GF-D8 (cell line): Measurements from ENCODE around the gene ATF4.
"Not testable (repeated sequence)": the region's sequence is repeated elsewhere in the genome, so short reads cannot be mapped to it uniquely, and the experiment has no call there.

Experiments
- DNase-seq: peaks from one replicate; lab custom pipeline; 2025; lab: John Stamatoyannopoulos, UW

Gene ATF4

DNA sequence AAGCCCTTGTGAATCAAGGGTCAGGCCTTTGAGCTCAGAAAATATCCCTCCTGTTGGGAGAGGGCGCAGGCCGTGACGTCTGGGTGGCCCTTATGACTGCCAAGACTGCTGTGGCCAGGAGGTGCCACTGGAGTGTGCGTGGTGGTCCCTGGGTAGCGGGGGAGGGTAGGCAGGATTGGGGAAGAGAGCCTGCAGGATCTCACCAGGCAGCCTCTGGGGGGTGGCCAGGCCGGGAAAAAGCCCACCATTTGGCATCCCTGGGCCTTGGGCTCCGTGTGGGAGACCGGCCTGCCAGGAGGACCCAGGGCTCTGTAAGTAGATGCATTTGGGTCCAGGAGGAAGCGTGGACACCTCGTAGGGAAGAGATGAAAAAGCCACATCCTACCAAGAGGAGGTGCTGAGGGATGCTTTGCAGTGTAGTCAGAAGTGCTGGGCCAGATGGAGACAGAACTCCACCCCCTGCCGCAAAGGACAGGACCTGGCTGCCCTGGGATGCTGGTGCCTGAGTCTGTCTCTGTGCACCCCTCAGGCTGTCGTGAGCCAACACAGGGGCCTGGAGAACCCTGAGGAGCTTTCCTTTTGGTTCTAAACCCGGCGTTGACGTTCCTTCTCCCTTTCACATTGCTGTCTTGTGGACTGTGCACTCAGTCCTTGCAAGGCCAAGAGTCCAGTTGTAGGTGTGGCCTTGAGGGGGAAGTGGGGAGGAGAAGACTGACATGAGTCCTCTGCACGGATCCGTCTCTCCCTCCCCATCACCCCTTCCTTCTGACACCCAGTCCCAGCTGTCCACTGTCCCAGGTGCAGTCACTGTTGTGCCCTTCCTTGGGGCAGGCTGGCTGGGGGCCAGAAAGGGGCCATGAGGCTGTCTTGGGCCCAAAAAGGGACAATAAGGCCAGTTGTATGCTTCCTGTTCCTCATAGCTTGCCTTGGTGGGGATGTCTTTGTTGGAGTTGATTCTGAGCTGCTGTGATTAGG is 31.0 kb upstream of the ATF4 start:
- DNase-seq: no peak

DNA sequence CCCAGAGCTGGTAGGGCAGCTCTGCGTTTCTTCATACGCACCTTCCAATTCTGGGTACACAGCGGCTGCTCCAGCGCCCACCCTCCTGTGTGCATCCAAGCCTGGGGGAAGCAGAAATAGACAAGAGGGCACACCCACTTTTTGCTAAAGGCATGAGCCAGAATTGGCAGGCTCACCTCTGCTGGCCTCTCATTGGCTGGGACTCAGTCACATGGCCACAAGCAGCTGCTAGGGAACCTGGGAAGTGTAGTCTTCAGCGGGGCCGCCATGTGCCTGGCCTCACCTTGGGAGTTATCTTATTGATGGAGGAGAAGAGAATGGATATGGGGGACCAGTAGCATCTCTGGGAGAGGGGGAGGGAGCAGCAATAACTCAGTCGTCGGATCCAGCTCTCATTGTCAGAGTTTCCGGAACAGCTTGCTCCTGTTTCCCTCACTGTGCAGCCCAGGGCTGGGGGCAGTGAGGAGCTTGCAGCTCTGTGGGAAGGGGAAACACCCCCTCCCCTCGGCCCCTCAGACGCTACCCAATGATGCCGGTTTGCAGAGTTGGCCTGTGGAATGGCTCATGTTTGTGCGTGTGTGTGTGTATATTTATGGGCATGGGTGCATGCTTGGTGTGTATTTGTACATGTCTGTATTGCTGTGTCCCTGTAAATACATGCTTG is 30.1 kb upstream of the ATF4 start:
- no peak for DNase-seq

DNA sequence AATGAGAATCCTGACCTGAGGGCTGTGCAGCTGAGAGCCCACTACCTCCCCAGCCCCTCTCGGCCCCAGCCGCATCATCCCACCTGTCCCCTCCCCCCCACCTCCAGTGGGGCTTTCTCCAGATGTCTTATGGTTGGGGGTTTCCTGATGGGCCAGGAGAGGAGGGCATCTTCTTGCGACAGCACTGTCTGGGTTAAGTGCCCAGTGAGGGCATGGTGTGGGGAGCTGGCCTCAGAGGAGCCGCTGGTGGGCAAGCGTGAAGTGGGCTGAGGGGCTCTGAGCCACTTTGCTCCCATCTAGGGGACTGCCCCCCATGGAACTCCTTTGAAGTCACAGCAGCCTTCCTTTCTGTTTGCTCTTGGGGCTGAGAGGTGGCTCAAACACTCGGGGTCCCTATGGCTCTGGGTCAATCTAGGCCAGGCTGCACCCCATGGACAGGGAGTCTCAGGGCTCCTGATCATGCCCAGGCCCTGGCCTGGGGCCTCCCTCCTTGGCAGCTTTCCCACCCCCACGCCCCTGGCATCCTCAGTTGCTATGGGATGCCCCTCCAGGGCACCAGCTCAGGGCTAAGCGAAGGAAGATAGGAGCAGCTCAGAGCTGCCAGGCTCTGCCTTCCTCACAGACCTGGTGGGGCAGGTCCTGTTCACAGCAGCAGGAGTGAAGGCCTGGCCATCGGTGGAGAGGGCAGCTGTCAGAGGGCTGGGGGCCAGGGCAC is 29.2 kb upstream of the ATF4 start:
- DNase-seq: no peak

DNA sequence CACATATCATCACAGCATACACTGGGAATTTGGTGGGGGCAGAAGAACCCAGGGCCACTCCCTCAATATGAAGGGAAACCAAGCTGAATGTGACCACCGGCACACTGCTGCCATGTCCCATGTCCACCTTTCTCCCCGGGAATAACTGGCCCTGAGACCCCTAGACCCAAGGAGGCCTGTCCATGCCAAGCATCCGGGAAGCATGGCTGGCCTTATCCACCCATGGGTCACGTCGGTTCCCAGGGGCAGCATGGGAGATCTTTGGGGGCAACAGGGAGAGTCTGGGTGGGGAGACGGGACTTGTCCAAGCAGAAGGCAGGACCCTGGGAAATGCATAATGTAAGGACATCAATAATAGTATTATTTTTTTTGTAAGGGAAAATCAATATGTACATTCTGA is 28.7 kb upstream of the ATF4 start:
- DNase-seq: no peak

DNA sequence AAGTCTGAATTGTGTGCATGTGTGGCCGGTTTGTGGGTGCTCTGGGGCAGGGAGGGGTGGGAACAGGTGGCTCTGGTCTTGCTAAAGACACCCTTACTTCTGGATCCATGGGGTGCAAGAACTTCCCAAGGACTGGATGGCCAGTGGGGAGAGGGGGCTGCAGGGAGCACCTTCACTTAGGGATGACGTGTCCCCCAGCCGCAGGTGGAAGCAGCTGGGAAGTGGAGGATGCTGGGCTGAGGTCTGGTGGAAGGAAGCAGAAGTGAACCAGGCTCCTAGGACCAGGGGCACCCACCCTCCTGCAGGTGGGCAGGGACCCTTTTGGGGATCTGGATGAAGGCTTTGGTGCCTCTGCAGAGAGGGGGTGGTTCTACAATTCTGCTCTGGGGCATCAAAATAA is 28.2 kb upstream of the ATF4 start:
- DNase-seq: no peak

DNA sequence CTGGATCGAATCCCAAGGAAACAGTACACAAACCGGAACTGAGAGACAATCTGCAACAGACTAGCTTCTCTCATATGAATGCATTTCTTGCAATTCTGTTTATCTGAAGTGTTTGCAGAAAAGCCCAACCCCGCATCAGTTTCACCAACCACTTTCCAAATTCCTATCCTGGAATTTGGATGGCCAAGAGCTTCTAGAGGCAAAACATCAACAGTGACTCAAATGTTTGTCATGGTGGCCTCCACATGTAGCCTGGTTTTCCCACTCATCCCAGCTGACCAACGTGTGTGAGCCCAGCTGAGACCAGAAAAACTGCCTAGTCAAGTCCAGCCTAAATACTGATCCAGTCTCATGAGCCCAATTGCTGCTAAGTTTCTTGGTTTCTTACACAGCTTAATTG is 26.6 kb upstream of the ATF4 start:
- DNase-seq: no peak

DNA sequence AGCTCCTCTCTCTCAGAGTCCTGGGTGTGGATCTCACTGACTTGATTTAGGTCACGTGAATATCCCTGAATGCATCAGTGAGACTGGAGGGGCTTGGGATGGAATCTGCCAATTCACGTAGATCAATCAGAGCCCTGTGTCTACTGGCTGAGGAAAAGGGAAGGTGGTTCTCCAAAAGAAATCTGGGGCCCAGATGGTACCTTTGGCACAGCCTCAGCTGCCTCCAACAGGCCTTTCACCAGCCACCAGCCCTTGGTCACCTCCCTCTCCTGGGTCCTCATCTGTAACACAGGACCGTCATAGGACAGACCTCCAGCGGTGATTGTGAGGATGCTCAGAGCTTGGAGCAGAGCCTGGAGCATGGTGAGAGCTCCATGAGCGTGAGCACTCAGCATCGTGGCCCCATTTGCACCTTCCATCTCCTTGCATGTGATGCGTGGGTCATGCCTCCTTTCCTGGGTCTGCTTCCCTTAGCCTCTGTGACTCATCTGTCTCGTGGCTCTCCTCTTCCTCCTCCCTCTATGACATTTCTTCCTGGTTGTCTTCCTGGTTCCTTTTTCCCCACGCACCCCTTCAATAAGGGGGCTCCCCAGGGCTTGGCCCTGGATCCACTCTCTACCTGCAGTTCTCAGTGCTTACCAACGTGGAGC is 25.8 kb upstream of the ATF4 start:
- no peak for DNase-seq

DNA sequence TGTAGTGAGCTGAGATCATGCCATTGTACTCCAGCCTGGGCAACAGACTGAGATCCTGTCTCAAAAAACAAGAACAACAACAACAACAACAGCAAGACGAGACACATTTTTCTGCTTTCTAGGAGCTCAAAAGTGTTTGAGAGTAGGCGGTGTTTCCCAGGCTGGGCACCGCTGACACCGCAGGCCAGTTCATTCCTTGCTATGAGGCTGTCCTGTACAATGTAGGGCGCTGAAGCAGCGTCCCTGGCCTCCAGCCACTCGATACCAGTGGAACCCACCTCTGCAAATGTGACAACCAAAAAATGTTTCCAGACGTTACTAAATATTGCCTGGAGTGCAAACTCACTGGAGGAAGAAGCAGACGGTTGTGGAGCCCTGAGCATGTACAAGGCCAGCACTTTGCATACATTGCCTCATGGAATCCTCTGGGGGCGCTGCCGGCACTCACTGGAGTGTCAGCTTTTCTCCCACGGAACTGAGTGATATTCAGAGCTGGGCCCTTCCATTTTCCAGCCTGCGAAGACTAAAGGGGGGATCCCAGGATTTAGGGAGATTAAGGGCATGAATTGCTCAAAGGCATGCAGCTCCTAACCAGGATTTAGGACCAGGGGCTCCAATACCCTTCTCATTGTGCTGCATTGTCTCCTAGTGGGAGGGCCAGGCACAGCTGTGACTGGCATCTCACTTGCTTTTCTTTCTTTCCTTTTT is 24.1 kb upstream of the ATF4 start:
- DNase-seq: peak; percentile 73

DNA sequence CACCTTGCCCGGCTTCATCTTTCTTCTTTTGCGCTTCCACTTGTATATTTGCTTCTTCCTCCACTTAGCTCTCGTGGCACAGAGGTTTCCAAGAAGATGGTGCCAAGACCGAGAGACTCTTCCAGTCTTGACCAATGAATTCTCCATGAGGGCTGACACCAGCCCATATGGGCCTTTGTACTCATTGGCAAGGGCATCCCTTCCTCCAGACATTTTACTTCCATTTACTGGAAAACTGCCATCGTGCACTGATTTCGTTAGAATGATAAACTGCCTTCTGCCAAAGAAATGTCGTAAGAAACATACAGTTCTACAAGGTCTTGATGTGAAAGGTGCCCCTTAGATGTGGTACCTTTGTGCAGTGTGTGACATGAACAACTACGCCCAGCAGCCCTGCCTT is 22.9 kb upstream of the ATF4 start:
- DNase-seq: no peak

DNA sequence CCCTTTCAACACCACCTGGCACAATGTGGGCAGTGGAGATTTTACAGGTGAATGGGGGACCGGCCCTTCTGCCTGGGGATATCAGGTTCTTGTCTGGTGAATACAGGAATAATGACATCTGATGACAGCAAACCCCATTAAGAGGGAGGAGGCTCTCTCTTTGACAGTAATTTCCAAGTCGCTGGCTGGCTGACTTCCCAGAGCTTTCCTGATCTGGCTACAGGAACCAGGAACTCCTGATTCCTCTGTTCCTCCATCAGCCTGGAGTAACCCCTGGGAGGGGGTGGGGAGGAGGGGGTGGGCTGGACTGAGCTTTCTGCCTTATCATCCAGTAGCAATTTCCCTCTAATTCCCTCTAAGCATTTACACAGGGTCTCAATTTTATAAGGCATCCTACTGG is 22.0 kb upstream of the ATF4 start:
- DNase-seq: no peak

DNA sequence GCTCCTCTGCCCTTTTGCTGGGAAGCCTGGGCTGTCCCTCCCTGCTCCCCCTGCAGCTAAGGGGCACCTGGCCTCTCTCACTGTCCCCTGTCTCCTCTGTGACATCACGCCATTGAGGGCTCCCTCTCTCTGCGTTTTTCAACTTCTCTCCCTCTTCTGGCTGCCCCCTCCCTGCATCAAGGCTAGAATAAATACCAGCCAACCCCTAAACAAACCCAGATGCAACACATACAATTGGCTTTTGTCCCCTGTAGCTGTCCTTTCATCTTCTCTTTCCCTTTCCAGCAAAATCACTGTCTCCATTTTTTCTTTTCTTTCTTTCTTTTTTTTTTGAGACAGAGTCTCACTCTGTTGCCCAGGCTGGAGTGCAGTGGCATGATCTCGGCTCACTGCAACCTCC is 21.6 kb upstream of the ATF4 start:
- DNase-seq: no peak

DNA sequence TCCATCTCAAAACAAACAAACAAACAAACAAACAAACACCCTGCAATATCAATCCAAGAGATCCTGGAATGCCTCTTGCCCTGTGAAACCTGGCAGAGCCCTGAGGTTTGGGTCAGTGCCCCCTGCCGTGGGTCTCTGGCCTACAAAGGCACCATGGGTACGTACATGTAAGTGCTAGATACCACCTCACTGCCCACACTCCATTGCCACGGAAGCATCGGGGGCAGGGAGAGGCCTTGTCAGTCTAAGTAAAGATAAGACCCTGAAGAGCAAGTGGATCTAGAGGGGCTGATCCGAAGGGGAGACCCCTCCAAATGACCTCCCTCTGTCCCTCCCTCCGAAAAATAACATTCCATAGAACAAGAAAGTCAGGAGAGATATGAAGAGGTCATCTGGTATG is 20.3 kb upstream of the ATF4 start:
- no peak for DNase-seq

DNA sequence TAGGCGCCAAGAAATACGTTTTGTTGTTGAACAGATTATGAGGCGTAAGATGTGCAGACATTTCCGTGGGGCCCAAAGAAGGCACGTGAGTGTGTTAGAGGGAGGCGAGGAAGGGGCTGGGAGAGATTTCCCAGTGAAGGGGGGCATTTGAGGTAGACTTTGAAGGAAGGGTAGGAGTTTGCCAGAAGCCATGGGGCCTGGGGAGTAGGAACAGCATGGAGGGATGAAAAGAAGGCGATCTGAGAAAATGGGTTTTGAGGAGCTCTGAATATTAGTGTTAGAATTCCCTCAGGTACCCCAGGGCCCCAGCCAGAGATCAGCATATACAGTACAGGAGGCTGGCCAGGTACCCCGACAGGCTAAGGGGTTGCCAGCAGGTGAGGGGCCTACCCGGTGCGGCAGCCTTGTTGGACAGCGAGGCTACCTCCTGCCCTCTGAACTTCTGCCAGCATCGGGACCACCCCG is 18.7 kb upstream of the ATF4 start:
- no peak for DNase-seq

DNA sequence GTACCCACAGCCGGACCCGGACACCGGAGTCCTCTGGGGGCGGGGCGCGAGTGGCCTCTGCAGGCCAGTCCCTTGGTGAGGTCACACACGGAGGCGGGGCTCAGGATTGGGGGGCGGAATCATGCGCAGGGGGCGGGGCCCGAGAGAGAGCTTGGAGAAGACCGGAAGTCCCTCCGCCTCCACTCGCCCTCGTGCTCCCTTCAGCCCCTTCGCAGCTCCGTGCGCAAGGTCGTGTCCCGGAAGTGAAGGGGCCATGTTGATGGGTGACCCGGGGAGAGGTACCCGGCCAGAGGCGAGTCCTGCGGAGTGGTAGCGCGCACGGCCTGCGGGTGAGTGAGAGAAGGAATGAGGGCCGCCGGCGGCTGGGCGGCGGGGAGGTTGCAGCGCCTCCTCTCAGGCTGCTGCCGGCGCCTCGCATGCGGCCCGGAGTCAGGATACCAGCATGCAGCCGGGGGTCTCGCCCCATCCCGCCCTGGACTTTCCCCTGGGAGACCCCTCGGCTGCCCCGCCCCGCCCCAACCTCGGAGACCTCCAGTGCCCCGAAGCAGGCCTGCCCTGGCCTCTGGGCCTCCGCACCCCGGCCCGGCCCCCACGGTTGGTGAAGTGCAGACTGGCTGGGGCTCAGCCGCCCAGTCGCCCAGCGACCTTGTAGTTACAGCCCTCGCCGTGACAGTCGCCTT is 18.1 kb upstream of the ATF4 start, which contains the start of gene MIEF1:
Gene MIEF1 (plus strand): TSS at position 182 of the 680 bp plus-strand sequence. CDS start 9,005 bp downstream, outside the sequence.
- peak; percentile 84 for DNase-seq

DNA sequence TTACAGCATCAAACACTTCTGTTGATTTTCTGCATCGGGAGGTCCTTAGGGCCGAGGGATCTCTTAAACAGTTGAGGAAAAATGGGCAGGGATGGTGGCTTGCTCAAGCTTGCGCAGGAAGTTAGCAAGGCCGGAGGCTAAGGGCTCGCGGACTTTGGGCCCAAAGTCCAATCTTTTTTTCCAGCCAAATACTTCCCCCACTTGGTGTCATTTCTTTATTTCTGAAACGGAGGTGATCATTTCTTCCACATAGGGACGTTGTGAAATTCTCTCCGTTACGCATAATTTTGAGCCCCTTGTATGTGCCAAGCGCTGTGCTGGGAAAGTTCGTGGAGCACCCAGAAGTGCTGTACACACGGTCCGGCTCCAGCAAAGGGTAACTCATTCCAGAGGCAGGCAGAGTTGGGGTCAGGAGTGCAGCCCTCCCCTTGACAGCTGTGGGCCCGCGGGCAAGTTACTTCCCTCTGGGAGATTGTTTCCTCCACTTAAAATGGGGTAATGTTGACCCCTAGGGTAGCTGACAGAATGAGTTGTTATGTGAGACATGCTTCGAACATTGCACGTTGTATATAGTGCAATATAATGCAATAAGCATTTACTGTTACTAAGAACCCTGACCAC is 17.5 kb upstream of the ATF4 start:
- peak; percentile 20 for DNase-seq

DNA sequence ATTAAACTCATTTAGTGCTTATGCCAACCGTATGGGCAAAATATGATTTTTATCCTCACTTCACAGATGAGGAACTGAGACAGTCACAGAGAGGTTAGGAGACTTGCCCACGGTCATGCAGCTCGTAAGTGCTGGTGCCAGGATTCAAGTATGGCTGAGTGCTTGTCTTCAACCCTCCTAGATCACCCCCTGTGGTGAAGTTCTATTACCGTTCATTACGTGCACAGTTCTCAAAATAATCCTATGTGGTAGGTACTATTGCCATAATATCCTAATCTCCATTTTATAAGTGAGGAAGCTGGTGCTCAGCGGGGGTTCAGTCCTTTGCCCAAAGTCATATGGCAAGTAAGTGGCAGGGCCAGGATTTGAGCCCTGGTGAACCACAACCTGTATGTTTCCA is 16.7 kb upstream of the ATF4 start:
- DNase-seq: no peak

DNA sequence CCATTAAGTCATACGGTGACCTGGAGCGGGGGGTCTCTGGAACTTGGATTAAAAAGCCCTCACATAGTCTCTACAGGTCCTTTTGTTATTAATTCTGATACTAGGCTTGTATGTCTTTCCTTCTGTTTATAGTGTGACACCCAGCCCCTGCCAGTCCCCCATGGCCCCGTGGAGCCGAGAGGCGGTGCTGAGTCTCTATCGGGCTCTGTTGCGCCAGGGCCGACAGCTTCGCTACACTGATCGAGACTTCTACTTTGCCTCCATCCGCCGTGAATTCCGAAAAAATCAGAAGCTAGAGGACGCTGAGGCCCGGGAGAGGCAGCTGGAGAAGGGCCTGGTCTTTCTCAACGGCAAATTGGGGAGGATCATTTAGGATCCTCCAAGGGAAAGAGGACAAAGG is 16.3 kb upstream of the ATF4 start:
- DNase-seq: no peak

DNA sequence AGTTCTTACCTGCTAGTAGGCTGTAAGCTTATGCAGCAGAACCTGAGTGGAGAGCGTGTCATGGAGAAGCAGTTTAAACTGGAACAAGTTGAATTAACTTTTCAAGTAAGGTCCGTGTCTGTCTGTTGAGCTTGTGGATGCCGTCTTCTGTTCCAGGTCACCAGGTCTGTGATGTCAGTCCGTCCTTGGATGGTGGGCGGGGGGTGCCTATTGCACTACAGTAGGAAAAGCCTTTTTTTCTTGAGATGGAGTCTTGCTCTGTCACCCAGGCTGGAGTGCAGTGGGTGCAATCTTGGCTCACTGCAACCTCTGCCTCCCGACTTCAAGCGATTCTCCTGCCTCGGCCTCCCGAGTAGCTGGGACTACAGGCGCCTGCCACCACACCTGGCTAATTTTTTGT is 13.3 kb upstream of the ATF4 start:
- DNase-seq: not testable (repeated sequence)

DNA sequence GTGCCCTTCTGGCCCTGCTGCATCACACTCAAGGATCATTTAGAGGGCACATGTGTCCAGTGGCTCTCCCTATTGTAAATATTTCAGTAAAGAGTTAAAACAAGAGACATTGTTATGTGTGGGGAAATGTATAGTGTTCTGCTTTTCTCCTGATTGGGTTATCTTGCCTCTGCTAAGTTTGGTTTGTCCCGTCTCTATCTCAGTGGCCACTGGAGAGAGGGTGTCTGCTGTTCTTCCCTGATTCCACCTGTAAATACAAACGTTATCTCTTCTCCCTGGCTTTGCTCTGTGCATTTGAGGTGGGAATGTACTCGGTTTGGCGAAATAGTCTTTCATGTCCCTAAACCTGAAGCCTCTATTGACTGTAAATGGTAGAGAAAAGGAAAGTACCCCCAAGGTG is 12.0 kb upstream of the ATF4 start:
- no peak for DNase-seq

DNA sequence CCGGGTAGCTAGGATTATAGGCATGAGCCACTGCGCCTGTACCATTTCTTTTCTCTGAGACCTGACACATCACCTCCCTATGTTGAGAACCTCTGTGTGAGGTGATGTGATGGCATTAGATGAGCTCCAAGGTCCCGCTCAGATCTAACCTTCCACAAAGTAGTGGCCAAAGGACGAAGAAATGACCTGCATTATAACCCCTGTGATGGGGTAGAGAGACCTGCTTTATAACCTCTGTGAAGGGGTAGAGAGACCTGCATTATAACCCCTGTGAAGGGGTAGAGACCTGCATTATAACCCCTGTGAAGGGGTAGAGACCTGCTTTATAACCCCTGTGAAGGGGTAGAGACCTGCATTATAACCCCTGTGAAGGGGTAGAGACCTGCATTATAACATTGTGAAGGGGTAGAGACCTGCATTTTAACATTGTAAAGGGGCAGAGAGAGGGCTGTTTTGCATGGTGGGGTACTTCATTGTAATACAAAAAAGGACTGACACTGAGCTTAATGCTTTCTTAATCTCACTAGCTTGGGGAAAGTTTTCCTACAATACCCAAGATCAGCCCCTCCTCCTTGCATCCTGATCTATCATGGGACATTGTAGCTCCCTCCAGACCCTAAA is 9.7 kb upstream of the ATF4 start:
- DNase-seq: no peak
